GM21390 (cell line): Measurements from ENCODE around the gene LGALSL.

Experiments
- ATAC-seq: cut with Tn5 transposase; IDR thresholded peaks from one replicate; pipeline ENCODE4 v1.9.1; 2021; ENCODE audit not compliant: unreplicated experiment

Gene LGALSL

GRCh38 chr2:64453770-64454385 is at the start of gene LGALSL:
LGALSL (plus strand) TSS chr2:64454162; CDS start chr2:64454546, 384 bp downstream.
- ATAC-seq, result peak; percentile 65

- no peak for ATAC-seq
Observed at GRCh38 chr2:64404743-64405142, 49.2 kb upstream of the LGALSL start.

GRCh38 chr2:64405581-64406406 is 48.2 kb upstream of the LGALSL start:
- ATAC-seq, result no peak

GRCh38 chr2:64406407-64406774 is 47.6 kb upstream of the LGALSL start:
- ATAC-seq, result no peak

GRCh38 chr2:64408031-64408430 is 45.9 kb upstream of the LGALSL start:
- no peak for ATAC-seq

GRCh38 chr2:64410671-64411070 is 43.3 kb upstream of the LGALSL start:
- no peak for ATAC-seq

- ATAC-seq, result no peak
Observed at GRCh38 chr2:64412671-64413070, 41.3 kb upstream of the LGALSL start.

GRCh38 chr2:64414736-64415435 is 39.1 kb upstream of the LGALSL start:
- no peak for ATAC-seq

GRCh38 chr2:64417624-64418023 is 36.3 kb upstream of the LGALSL start:
- no peak for ATAC-seq

GRCh38 chr2:64419596-64420165 is 34.3 kb upstream of the LGALSL start:
- ATAC-seq, result no peak

- ATAC-seq, result no peak
Observed at GRCh38 chr2:64420677-64421076, 33.3 kb upstream of the LGALSL start.

GRCh38 chr2:64421201-64421600 is 32.8 kb upstream of the LGALSL start:
- no peak for ATAC-seq

GRCh38 chr2:64422466-64422865 is 31.5 kb upstream of the LGALSL start:
- no peak for ATAC-seq

- no peak for ATAC-seq
Observed at GRCh38 chr2:64423303-64423702, 30.7 kb upstream of the LGALSL start.

- no peak for ATAC-seq
Observed at GRCh38 chr2:64424416-64424987, 29.5 kb upstream of the LGALSL start.

GRCh38 chr2:64426183-64426952 is 27.6 kb upstream of the LGALSL start:
- ATAC-seq, result no peak

- no peak for ATAC-seq
Observed at GRCh38 chr2:64434039-64434657, 19.8 kb upstream of the LGALSL start.

GRCh38 chr2:64437883-64438282 is 16.1 kb upstream of the LGALSL start:
- no peak for ATAC-seq

- ATAC-seq, result no peak
Observed at GRCh38 chr2:64439194-64439593, 14.8 kb upstream of the LGALSL start.

GRCh38 chr2:64440843-64441242 is 13.1 kb upstream of the LGALSL start:
- no peak for ATAC-seq
